HG03095 (cell line): ENCODE results near the gene STMND1.

Source experiments
- ATAC-seq: cut with Tn5 transposase; IDR thresholded peaks from one replicate; pipeline ENCODE4 v1.9.1; 2021; ENCODE audit warnings: moderate library complexity; ENCODE audit not compliant: unreplicated experiment

STMND1 gene

GRCh38 chr6:17157617-17158016, 55.8 kb downstream of the STMND1 start:
- no peak for ATAC-seq

- ATAC-seq, result no peak
Observed at GRCh38 chr6:17159240-17159639, 57.4 kb downstream of the STMND1 start.

- ATAC-seq, result no peak
Observed at GRCh38 chr6:17161076-17161475, 59.2 kb downstream of the STMND1 start.

- no peak for ATAC-seq
Observed at GRCh38 chr6:17165383-17165782, 63.5 kb downstream of the STMND1 start.

GRCh38 chr6:17167327-17167979, 65.6 kb downstream of the STMND1 start:
- ATAC-seq, result no peak

GRCh38 chr6:17169291-17169690, 67.4 kb downstream of the STMND1 start:
- ATAC-seq, result no peak

GRCh38 chr6:17169711-17170110, 67.9 kb downstream of the STMND1 start:
- no peak for ATAC-seq

GRCh38 chr6:17172836-17173470, 71.1 kb downstream of the STMND1 start:
- no peak for ATAC-seq

- no peak for ATAC-seq
Observed at GRCh38 chr6:17178326-17178725, 76.5 kb downstream of the STMND1 start.

- no peak for ATAC-seq
Observed at GRCh38 chr6:17178754-17179529, 77.1 kb downstream of the STMND1 start.

GRCh38 chr6:17179530-17180073, 77.8 kb downstream of the STMND1 start:
- no peak for ATAC-seq
